B cell (primary cell): Measurements from ENCODE around the gene SYTL1. TPM values are rescaled to one million over a fixed set of nuclear protein-coding genes. Genes with fewer than 3 reads are reported as not detected.

Experiments
- ATAC-seq: fragments of 200-7000 bp; cut with Tn5 transposase; one replicate; pipeline ENCODE4 v1.10.0; 2021; ENCODE audit warnings: low read depth, mild to moderate bottlenecking, moderate number of reproducible peaks, moderate library complexity
- CTCF ChIA-PET: fragments of 350-600 bp; sonication (Branson Sonifier 250); formaldehyde crosslinking; loops from one replicate; lab custom pipeline; 2021; ENCODE audit warnings: antibody characterized with exemption, inconsistent platforms; lab: Charles Lee
- POLR2A ChIA-PET: fragments of 350-600 bp; sonication (Branson Sonifier 250); formaldehyde crosslinking; loops from one replicate; lab custom pipeline; 2021; ENCODE audit warnings: antibody characterized with exemption; lab: Charles Lee
- DNase-seq: peaks from one replicate; pipeline ENCODE4 v3.0.0; 2013
- H2AFZ ChIP-seq: 2 replicates; pipeline ENCODE4 v1.6.1; 2012; ENCODE audit warnings: mild to moderate bottlenecking, low read depth, low read length; ENCODE audit not compliant: insufficient read depth, poor library complexity, severe bottlenecking
- H3K27ac ChIP-seq, 2 donors: 1 replicate in 1 of 2; 2 replicates in 1 of 2; pipeline ENCODE4 v1.5.1; 2012 to 2013; ENCODE audit warnings: low read length in 2 of 2, mild to moderate bottlenecking in 2 of 2, moderate library complexity in 1 of 2
- H3K27me3 ChIP-seq, 4 experiments: fragments of 200-600 bp in 1 of 4; sonication (generic) in 1 of 4; replicated peaks in 1 of 4; 1 replicate in 2 of 4; 2 replicates in 2 of 4; pipeline versions ENCODE4 v1.6.1 to v1.7.0; 2013 to 2016; ENCODE audit warnings: low read length in 3 of 4, mild to moderate bottlenecking in 2 of 4, mixed read lengths in 1 of 4, moderate library complexity in 1 of 4; ENCODE audit not compliant: insufficient read depth in 4 of 4, control insufficient read depth in 3 of 4; ENCODE audit errors: control extremely low read depth in 1 of 4
- H3K36me3 ChIP-seq, 2 experiments: replicated peaks in 1 of 2; 1 replicate in 1 of 2; 2 replicates in 1 of 2; pipeline versions ENCODE4 v1.6.1 to v1.7.1; 2013; ENCODE audit warnings: low read length in 1 of 2; ENCODE audit not compliant: insufficient read depth in 2 of 2, control insufficient read depth in 1 of 2; ENCODE audit errors: control extremely low read depth in 1 of 2, extremely low read depth in 1 of 2
- H3K4me1 ChIP-seq, 2 donors: fragments of 200-600 bp in 1 of 2; sonication (generic) in 1 of 2; 1 replicate in 1 of 2; 2 replicates in 1 of 2; pipeline versions ENCODE4 v1.5.1 to v1.6.1; 2013 to 2017; ENCODE audit warnings: low read length in 2 of 2; ENCODE audit not compliant: control insufficient read depth in 2 of 2, insufficient read depth in 2 of 2
- H3K4me2 ChIP-seq: replicated peaks from 2 replicates; pipeline ENCODE3; 2012; ENCODE audit warnings: mild to moderate bottlenecking, low read depth, low read length; ENCODE audit not compliant: poor library complexity, severe bottlenecking
- H3K4me3 ChIP-seq, 5 experiments: fragments of 200-600 bp in 1 of 5; sonication (generic) in 1 of 5; 1 replicate in 3 of 5; 2 replicates in 2 of 5; pipeline versions ENCODE4 v1.5.1 to v1.7.0; 2011 to 2016; ENCODE audit warnings: low read length in 4 of 5, mild to moderate bottlenecking in 4 of 5, low read depth in 2 of 5, control low read depth in 1 of 5, moderate library complexity in 1 of 5; ENCODE audit not compliant: insufficient read depth in 1 of 5; ENCODE audit errors: control extremely low read depth in 1 of 5, extremely low read depth in 1 of 5
- H3K79me2 ChIP-seq: fragments of 200-600 bp; sonication (generic); one replicate; pipeline ENCODE4 v1.6.0; 2016; ENCODE audit warnings: low read length; ENCODE audit not compliant: control insufficient read depth, insufficient read depth
- H3K9ac ChIP-seq: fragments of 200-600 bp; sonication (generic); 2 replicates; pipeline ENCODE4 v1.6.1; 2017; ENCODE audit warnings: mild to moderate bottlenecking, low read length, moderate library complexity
- H3K9me3 ChIP-seq, 3 donors: one replicate each; pipeline versions ENCODE4 v1.6.1 to v1.7.1; 2013; ENCODE audit warnings: low read length in 2 of 3; ENCODE audit not compliant: control insufficient read depth in 2 of 3, insufficient read depth in 1 of 3; ENCODE audit errors: control extremely low read depth in 1 of 3
- H4K20me1 ChIP-seq: 2 replicates; pipeline ENCODE4 v1.6.0; 2012; ENCODE audit warnings: mild to moderate bottlenecking, low read length; ENCODE audit not compliant: insufficient read depth, control insufficient read depth, poor library complexity, severe bottlenecking
- H3K27ac Mint-ChIP-seq: one replicate; pipeline ENCODE4 v1.8.0; 2021; ENCODE audit warnings: mixed read lengths
- H3K27me3 Mint-ChIP-seq: one replicate; pipeline ENCODE4 v1.8.0; 2021; ENCODE audit warnings: mixed read lengths
- H3K4me1 Mint-ChIP-seq: one replicate; pipeline ENCODE4 v1.8.0; 2021; ENCODE audit warnings: mixed read lengths
- H3K4me3 Mint-ChIP-seq: one replicate; pipeline ENCODE4 v1.8.0; 2021; ENCODE audit warnings: mixed read lengths
- H3K9me3 Mint-ChIP-seq: one replicate; pipeline ENCODE4 v1.8.0; 2022; ENCODE audit warnings: mixed read lengths; ENCODE audit not compliant: insufficient read depth
- EZH2 ChIP-seq: IDR thresholded peaks from 2 replicates; pipeline ENCODE4 v1.6.1; 2012; ENCODE audit warnings: borderline replicate concordance, low read depth, mild to moderate bottlenecking, moderate library complexity, low read length; ENCODE audit not compliant: insufficient read depth, poor library complexity, severe bottlenecking
- WGBS: methylation state at CpG from one replicate; pipeline ENCODE4 v1.1.5; 2013; ENCODE audit warnings: missing lambda C conversion rate; ENCODE audit not compliant: insufficient coverage; 5-methylcytosine and 5-hydroxymethylcytosine counted together
- intact Hi-C: fragments of 100-400 bp; cut with micrococcal nuclease; formaldehyde crosslinking; loops from one replicate; pipeline ENCODE4 v1.10.0; 2022
- polyA plus RNA-seq: library from polyadenylated mRNA; depleted of rRNA; stranded (reverse); fragments of >200 nt; gene quantifications from 2 replicates; pipeline ENCODE4 v1.2.3, GENCODE V29; 2012
- total RNA-seq, 2 donors: library from RNA; stranded (reverse); fragments of 120-200 nt in 1 of 2; gene quantifications; 1 replicate in 1 of 2; 2 replicates in 1 of 2; pipeline versions ENCODE4 v1.2.3 to v1.2.4, GENCODE V29; 2013 to 2022
- TF ChIP-seq, protein P1 (sequence below): fragments of 200-600 bp; IDR thresholded peaks from one replicate; pipeline ENCODE4 v1.8.0; 2022; ENCODE audit warnings: antibody characterized with exemption, mild to moderate bottlenecking

Gene SYTL1
- total and polyA plus RNA-seq, 2 donors (not counting 1 experiment from before 2014, with no cell fraction given), result 159 to 444 TPM

DNA sequence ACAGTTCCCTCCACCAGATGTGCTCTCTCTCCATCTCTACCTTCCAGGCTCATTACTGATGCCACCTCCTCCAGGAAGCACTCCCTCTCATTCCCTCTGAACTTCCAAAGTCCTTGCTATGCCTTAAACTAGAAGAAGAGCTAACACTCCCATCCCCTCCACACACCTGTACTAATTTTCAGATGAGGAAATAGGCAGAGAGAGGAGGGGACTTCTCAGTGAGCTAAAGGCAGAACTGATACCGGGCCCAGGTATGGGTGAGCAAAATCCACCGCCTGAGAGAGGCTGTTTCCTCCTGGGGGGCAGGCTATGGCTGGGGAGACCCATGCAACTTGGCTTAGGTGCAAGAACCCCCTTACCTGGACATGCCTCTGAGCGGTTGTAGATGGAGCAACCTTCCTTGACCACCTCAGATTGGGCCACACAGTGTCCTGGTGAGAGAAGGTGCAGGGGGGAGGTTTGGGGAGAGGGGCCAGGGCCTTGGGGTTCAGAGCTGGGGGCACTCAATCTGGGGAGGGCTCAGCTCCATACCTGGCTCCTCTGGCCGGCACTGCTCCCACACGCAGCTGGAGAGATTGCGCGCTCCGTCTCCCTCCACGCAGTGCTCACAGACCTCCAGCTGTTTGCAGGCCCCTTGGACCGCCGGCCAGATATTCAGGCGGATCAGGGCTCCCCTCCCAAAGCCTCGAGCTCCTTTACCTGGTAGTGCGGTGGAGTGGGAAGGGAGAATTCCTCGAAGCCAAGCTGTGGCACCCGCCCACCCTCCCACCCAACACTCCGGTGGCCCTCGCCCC is 40.3 kb downstream of the SYTL1 start:
- H3K36me3 ChIP-seq, result no peaks in the 10 kb centered on the region
- no peak overlapping the region for H3K27ac ChIP-seq
- H4K20me1 ChIP-seq, result no peaks in the 10 kb centered on the region
- H3K79me2 ChIP-seq, result no peaks in the 10 kb centered on the region
- H3K4me3 ChIP-seq, result no peak overlapping the region
- H3K4me1 Mint-ChIP-seq, result peaks cover 8% of the 10 kb centered on the region
- no peak overlapping the region for H3K9ac ChIP-seq
- TF ChIP-seq, protein P1, sequence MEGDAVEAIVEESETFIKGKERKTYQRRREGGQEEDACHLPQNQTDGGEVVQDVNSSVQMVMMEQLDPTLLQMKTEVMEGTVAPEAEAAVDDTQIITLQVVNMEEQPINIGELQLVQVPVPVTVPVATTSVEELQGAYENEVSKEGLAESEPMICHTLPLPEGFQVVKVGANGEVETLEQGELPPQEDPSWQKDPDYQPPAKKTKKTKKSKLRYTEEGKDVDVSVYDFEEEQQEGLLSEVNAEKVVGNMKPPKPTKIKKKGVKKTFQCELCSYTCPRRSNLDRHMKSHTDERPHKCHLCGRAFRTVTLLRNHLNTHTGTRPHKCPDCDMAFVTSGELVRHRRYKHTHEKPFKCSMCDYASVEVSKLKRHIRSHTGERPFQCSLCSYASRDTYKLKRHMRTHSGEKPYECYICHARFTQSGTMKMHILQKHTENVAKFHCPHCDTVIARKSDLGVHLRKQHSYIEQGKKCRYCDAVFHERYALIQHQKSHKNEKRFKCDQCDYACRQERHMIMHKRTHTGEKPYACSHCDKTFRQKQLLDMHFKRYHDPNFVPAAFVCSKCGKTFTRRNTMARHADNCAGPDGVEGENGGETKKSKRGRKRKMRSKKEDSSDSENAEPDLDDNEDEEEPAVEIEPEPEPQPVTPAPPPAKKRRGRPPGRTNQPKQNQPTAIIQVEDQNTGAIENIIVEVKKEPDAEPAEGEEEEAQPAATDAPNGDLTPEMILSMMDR, result no peak
- no peak for TF ChIP-seq EZH2
- peak; percentile 53 for ATAC-seq
- H3K4me1 ChIP-seq, result peaks cover 8 to 12% of the 10 kb centered on the region in 2 donors
- H3K4me2 ChIP-seq, result peak overlapping the region; percentile 17
- H3K4me3 Mint-ChIP-seq, result no peak overlapping the region
- H3K27ac Mint-ChIP-seq, result no peak overlapping the region
- H2AFZ ChIP-seq, result no peak overlapping the region
- peaks cover 0 to 4% (median 0%) of the 10 kb centered on the region in 3 donors for H3K9me3 ChIP-seq
- no peaks in the 10 kb centered on the region for H3K27me3 ChIP-seq
- DNase-seq, result peak; percentile 60
- peaks cover 4% of the 10 kb centered on the region for H3K27me3 Mint-ChIP-seq
- no peaks in the 10 kb centered on the region for H3K9me3 Mint-ChIP-seq
- ChIA-PET CTCF (interaction anchor here (0.9 to 2.4 kb wide), 10 partner anchors 8 to 227 kb away, joined by 3 to 13 read pairs (median 5); partner anchors contain the start of gene MAP3K6), POLR2A (interaction anchor here (1.3 to 1.5 kb wide), 2 partner anchors 17 to 25 kb away, joined by 3 to 4 read pairs; no protein-coding TSS in a partner anchor)
- intact Hi-C loops, result no loop called here
- 60% methylated on average over 5 of the region's 18 CpGs for WGBS
